ENCODE data around the gene ACTG1. TPM values are rescaled to one million over a fixed set of nuclear protein-coding genes. Genes with fewer than 3 reads are reported as not detected.

ACTG1 gene
- total and polyA plus RNA-seq, 9 of the 15 experiments (the other 6 are each of a cell fraction or from before 2014, with no cell fraction given): 224 to 1,775 (median 568) TPM

GRCh38 chr17:81514739-81515529 lies 2.3 kb upstream of the ACTG1 start (continued):
- TF ChIP-seq YY1 (IDR thresholded peaks at IDR 0.05; ENCODE audit: borderline replicate concordance in 1 of 3, control insufficient read depth in 1 of 3, extremely low read depth in 1 of 3, insufficient read depth in 3 of 3, insufficient read length in 1 of 3, insufficient replicate concordance in 2 of 3, low read depth in 1 of 3, low read length in 2 of 3) (peak in 2 of 3 experiments; percentile 59 to 81), SETDB1 (IDR thresholded peaks at IDR 0.05; ENCODE audit: low read length) (no peak), AFF4 (CRISPR knock-in tag; IDR thresholded peaks at IDR 0.05) (0 out of 2 replicates have a peak, but pooled peaks have one; percentile 26), ARID2 (IDR thresholded peaks at IDR 0.05) (no peak), KDM1A (IDR thresholded peaks at IDR 0.05) (0 out of 4 replicates have a peak, but pooled peaks of 1 of the 2 experiments have one; percentile 21), TCFL5 (CRISPR knock-in tag; conservative IDR thresholded peaks at IDR 0.05) (no peak), ZNF551 (CRISPR knock-in tag; IDR thresholded peaks at IDR 0.05) (no peak), HDAC6 (IDR thresholded peaks at IDR 0.05; ENCODE audit: low read depth, low read length) (no peak), C11orf30 (IDR thresholded peaks at IDR 0.05; ENCODE audit: low read depth) (no peak), ZNF589 (CRISPR knock-in tag; IDR thresholded peaks at IDR 0.05; ENCODE audit: low read depth) (no peak)
- TF ChIP-seq, protein P1, sequence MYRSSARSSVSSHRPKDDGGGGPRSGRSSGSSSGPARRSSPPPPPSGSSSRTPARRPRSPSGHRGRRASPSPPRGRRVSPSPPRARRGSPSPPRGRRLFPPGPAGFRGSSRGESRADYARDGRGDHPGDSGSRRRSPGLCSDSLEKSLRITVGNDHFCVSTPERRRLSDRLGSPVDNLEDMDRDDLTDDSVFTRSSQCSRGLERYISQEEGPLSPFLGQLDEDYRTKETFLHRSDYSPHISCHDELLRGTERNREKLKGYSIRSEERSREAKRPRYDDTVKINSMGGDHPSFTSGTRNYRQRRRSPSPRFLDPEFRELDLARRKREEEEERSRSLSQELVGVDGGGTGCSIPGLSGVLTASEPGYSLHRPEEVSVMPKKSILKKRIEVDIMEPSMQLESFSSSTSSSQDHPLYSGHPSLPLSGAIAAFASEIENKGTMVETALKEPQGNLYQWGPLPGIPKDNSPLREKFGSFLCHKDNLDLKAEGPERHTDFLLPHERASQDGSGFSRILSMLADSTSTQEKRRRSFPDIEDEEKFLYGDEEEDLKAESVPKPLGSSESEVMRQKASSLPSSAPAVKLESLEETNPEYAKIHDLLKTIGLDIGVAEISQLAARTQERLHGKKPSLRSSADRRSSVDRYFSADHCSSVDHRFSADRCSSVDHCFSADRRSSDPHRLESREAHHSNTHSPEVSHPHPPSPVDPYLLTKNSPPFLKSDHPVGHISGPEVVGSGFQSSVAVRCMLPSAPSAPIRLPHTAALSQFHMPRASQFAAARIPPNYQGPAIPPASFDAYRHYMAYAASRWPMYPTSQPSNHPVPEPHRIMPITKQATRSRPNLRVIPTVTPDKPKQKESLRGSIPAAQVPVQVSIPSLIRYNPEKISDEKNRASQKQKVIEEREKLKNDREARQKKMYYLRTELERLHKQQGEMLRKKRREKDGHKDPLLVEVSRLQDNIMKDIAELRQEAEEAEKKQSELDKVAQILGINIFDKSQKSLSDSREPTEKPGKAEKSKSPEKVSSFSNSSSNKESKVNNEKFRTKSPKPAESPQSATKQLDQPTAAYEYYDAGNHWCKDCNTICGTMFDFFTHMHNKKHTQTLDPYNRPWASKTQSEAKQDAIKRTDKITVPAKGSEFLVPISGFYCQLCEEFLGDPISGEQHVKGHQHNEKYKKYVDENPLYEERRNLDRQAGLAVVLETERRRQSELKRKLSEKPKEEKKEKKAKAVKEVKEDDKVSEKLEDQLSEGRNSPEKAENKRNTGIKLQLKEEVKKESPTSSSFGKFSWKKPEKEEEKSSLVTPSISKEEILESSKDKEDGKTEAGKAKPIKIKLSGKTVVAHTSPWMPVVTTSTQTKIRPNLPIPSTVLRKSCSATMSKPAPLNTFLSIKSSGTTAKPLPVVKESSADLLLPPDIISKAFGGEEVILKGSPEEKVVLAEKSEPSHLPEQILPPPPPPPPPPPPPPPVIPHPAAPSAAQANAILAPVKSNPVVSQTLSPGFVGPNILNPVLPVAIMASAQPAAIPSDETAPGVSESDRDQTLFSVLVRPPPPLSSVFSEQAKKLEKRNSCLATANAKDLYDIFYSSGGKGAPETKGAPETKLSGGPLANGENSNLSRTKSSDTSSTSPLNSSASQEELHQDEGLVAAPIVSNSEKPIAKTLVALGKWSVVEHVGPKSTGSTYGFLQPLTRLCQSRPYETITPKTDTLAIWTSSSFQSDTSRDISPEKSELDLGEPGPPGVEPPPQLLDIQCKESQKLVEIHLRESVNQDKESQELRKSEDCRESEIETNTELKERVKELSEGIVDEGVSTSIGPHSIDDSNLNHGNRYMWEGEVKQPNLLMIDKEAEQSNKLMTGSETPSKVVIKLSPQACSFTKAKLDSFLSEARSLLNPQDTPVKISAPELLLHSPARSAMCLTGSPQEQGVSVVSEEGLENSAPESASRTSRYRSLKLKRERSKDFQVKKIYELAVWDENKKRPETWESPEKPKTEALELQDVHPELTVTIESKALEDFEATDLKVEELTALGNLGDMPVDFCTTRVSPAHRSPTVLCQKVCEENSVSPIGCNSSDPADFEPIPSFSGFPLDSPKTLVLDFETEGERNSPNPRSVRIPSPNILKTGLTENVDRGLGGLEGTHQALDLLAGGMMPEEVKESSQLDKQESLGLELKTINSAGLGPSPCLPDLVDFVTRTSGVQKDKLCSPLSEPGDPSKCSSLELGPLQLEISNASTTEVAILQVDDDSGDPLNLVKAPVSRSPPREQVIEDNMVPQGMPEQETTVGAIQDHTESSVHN (IDR thresholded peaks at IDR 0.05; ENCODE audit: borderline replicate concordance in 1 of 2, low read depth in 1 of 2): no peak
- TF ChIP-seq, protein P2, sequence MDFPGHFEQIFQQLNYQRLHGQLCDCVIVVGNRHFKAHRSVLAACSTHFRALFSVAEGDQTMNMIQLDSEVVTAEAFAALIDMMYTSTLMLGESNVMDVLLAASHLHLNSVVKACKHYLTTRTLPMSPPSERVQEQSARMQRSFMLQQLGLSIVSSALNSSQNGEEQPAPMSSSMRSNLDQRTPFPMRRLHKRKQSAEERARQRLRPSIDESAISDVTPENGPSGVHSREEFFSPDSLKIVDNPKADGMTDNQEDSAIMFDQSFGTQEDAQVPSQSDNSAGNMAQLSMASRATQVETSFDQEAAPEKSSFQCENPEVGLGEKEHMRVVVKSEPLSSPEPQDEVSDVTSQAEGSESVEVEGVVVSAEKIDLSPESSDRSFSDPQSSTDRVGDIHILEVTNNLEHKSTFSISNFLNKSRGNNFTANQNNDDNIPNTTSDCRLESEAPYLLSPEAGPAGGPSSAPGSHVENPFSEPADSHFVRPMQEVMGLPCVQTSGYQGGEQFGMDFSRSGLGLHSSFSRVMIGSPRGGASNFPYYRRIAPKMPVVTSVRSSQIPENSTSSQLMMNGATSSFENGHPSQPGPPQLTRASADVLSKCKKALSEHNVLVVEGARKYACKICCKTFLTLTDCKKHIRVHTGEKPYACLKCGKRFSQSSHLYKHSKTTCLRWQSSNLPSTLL (IDR thresholded peaks at IDR 0.05): no peak

Measured in K562 (cell line).